NT2/D1 (cell line): ENCODE results near the gene TNRC6C.

Experiments used
- SUZ12 ChIP-seq: IDR thresholded peaks from 2 replicates; pipeline ENCODE4 v1.6.1; 2011; ENCODE audit not compliant: insufficient read length, insufficient read depth; ENCODE audit errors: extremely low read depth
- YY1 ChIP-seq: IDR thresholded peaks from 2 replicates; pipeline ENCODE4 v1.6.1; 2011; ENCODE audit not compliant: insufficient read length, insufficient read depth
- ZNF274 ChIP-seq: IDR thresholded peaks from 2 replicates; pipeline ENCODE4 v1.6.1; 2011; ENCODE audit warnings: mild to moderate bottlenecking, low read depth, low read length

DNA sequence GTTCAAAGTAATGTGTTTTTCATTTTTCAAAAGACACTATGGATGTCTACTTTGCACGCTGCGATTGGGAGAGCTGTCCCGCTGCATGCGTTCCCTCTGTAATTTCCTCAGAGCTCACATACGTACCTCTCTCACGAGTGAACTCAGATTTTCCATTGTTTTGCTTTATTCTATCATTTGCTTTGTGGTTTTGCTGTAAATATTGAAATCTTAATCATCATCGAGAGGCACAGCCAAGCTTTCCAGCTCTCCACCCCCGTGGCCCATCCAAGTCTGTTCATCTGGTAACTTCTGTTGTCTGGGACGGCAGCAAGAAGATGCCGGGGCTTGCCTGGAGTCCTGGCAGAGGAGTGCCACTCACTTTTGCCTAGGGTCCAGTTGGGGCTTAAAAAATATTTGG is 149.0 kb downstream of the TNRC6C start:
- TF ChIP-seq YY1 (no peak), ZNF274 (no peak), SUZ12 (no peak)
